Measurements from ENCODE around the gene CRYGC. TPM values are rescaled to one million over a fixed set of nuclear protein-coding genes. Genes with fewer than 3 reads are reported as not detected.
"Not testable (repeated sequence)": the region's sequence is repeated elsewhere in the genome, so short reads cannot be mapped to it uniquely, and the experiment has no call there.

Gene CRYGC
- total and polyA plus RNA-seq, 2 donors (not counting 1 experiment from before 2014, with no cell fraction given) = not detected

- Mint-ChIP-seq H3K4me1 (peaks cover 11% of the 10 kb centered on the region), H3K27ac (no peak overlapping the region), H3K9me3 (ENCODE audit: insufficient read depth) (no peaks in the 10 kb centered on the region), H3K27me3 (peaks cover 41% of the 10 kb centered on the region), H3K4me3 (no peak overlapping the region)
- Histone ChIP-seq H3K36me3 (replicated peaks in 1 of 2; ENCODE audit: control extremely low read depth in 1 of 2, control insufficient read depth in 1 of 2, extremely low read depth in 1 of 2, insufficient read depth in 2 of 2, low read length in 1 of 2) (no peaks in the 10 kb centered on the region), H3K4me3 (ENCODE audit: control extremely low read depth in 1 of 5, extremely low read depth in 1 of 5, insufficient read depth in 1 of 5, low read depth in 2 of 5, low read length in 4 of 5) (no peak overlapping the region), H3K9me3 (ENCODE audit: control extremely low read depth in 1 of 3, control insufficient read depth in 2 of 3, insufficient read depth in 1 of 3, low read length in 2 of 3) (no peaks in the 10 kb centered on the region), H4K20me1 (ENCODE audit: control insufficient read depth, insufficient read depth, low read length, poor library complexity, severe bottlenecking) (no peaks in the 10 kb centered on the region), H3K27me3 (replicated peaks in 1 of 4; ENCODE audit: control extremely low read depth in 1 of 4, control insufficient read depth in 3 of 4, insufficient read depth in 4 of 4, low read length in 3 of 4) (peaks cover 0 to 20% (median 13%) of the 10 kb centered on the region in 4 experiments), H3K4me2 (replicated peaks; ENCODE audit: low read depth, low read length, poor library complexity, severe bottlenecking) (no peak overlapping the region), H3K9ac (ENCODE audit: low read length) (no peak overlapping the region), H3K4me1 (ENCODE audit: control insufficient read depth in 2 of 2, insufficient read depth in 2 of 2, low read length in 2 of 2) (peaks cover 0 to 8% of the 10 kb centered on the region in 2 donors), H2AFZ (ENCODE audit: insufficient read depth, low read depth, low read length, poor library complexity, severe bottlenecking) (no peak overlapping the region), H3K27ac (ENCODE audit: low read length in 2 of 2) (no peak overlapping the region), H3K79me2 (ENCODE audit: control insufficient read depth, insufficient read depth, low read length) (no peaks in the 10 kb centered on the region)
- ChIA-PET CTCF (interaction anchor here (0.9 kb wide), 1 partner anchor 248 kb away, joined by 3 read pairs; no protein-coding TSS in a partner anchor), POLR2A (no interaction called here)
- 70% methylated on average over 1 of the region's 4 CpGs for whole genome bisulfite sequencing (ENCODE audit: insufficient coverage)
- DNase-seq = no peak
- ATAC-seq (ENCODE audit: low read depth) = no peak
- intact Hi-C loops (cut with micrococcal nuclease) = no loop called here
- TF ChIP-seq CTCF (IDR thresholded peaks at IDR 0.05) (no peak), EZH2 (IDR thresholded peaks at IDR 0.05; ENCODE audit: borderline replicate concordance, insufficient read depth, low read depth, low read length, poor library complexity, severe bottlenecking) (no peak)
Measured at GRCh38 chr2:208125251-208125650, 4.4 kb downstream of the CRYGC start.

GRCh38 chr2:208124013-208124715 is 5.5 kb downstream of the CRYGC start, which contains the start of gene CRYGD:
Gene CRYGD, minus strand, starts transcription at chr2:208124524. Its CDS starts 51 bp downstream, at chr2:208124473.
- H3K9ac ChIP-seq (ENCODE audit: low read length); intact Hi-C loops (cut with micrococcal nuclease); ATAC-seq (ENCODE audit: low read depth); H3K36me3 ChIP-seq (replicated peaks in 1 of 2; ENCODE audit: control extremely low read depth in 1 of 2, control insufficient read depth in 1 of 2, extremely low read depth in 1 of 2, insufficient read depth in 2 of 2, low read length in 1 of 2); POLR2A ChIA-PET; H3K9me3 ChIP-seq (ENCODE audit: control extremely low read depth in 1 of 3, control insufficient read depth in 2 of 3, insufficient read depth in 1 of 3, low read length in 2 of 3); H3K9me3 Mint-ChIP-seq (ENCODE audit: insufficient read depth); H3K27ac Mint-ChIP-seq; H3K79me2 ChIP-seq (ENCODE audit: control insufficient read depth, insufficient read depth, low read length); H3K27ac ChIP-seq (ENCODE audit: low read length in 2 of 2); H4K20me1 ChIP-seq (ENCODE audit: control insufficient read depth, insufficient read depth, low read length, poor library complexity, severe bottlenecking); H3K4me1 ChIP-seq (ENCODE audit: control insufficient read depth in 2 of 2, insufficient read depth in 2 of 2, low read length in 2 of 2); H3K4me3 ChIP-seq (ENCODE audit: control extremely low read depth in 1 of 5, extremely low read depth in 1 of 5, insufficient read depth in 1 of 5, low read depth in 2 of 5, low read length in 4 of 5): not testable (repeated sequence)
- CTCF ChIA-PET = interaction anchor here (0.9 kb wide), 1 partner anchor 249 kb away, joined by 3 read pairs; no protein-coding TSS in a partner anchor
- Mint-ChIP-seq H3K4me3 (peak within 1 kb of the TSS; percentile 55), H3K4me1 (peaks cover 11% of the 10 kb centered on the region), H3K27me3 (peaks cover 41% of the 10 kb centered on the region)
- peak within 1 kb of the TSS; percentile 49 for H2AFZ ChIP-seq (ENCODE audit: insufficient read depth, low read depth, low read length, poor library complexity, severe bottlenecking)
- peaks cover 0 to 20% (median 13%) of the 10 kb centered on the region in 4 experiments for H3K27me3 ChIP-seq (replicated peaks in 1 of 4; ENCODE audit: control extremely low read depth in 1 of 4, control insufficient read depth in 3 of 4, insufficient read depth in 4 of 4, low read length in 3 of 4)
- WGBS (ENCODE audit: insufficient coverage) = 3% methylated on average over 43 of the region's 46 CpGs
- peak within 1 kb of the TSS; percentile 55 for H3K4me2 ChIP-seq (replicated peaks; ENCODE audit: low read depth, low read length, poor library complexity, severe bottlenecking)
- DNase-seq = peak; percentile 9
